ENCODE data around the gene SLC2A5. TPM values are rescaled to one million over a fixed set of nuclear protein-coding genes. Genes with fewer than 3 reads are reported as not detected.
A peak's percentile ranks its signal among the peaks of the same experiment; 100 is the strongest.

The SLC2A5 gene
- total RNA-seq, 1 donor from 2014 or later: not detected

- H3K36me3 Mint-ChIP-seq (ENCODE audit: unreplicated experiment): no peaks in the 10 kb centered on the region
- H3K9me3 Mint-ChIP-seq (ENCODE audit: unreplicated experiment): no peaks in the 10 kb centered on the region
- TF ChIP-seq CTCF (IDR thresholded peaks at IDR 0.05): no peak
- H3K4me1 Mint-ChIP-seq (ENCODE audit: unreplicated experiment): no peaks in the 10 kb centered on the region
- peaks cover 10% of the 10 kb centered on the region for H3K27me3 Mint-ChIP-seq (ENCODE audit: unreplicated experiment)
- no peak overlapping the region for H3K27ac Mint-ChIP-seq (ENCODE audit: unreplicated experiment)
- no peak overlapping the region for H3K4me3 Mint-ChIP-seq (ENCODE audit: unreplicated experiment)
- DNase-seq (ENCODE audit: extremely low spot score, unreplicated experiment): no peak
Measured at GRCh38 chr1:9013819-9014218, 55.6 kb downstream of the SLC2A5 start.

GRCh38 chr1:9010781-9011323 is 58.6 kb downstream of the SLC2A5 start:
- peaks cover 15% of the 10 kb centered on the region for H3K27me3 Mint-ChIP-seq (ENCODE audit: unreplicated experiment)
- H3K9me3 Mint-ChIP-seq (ENCODE audit: unreplicated experiment): no peaks in the 10 kb centered on the region
- TF ChIP-seq CTCF (IDR thresholded peaks at IDR 0.05): no peak
- H3K4me1 Mint-ChIP-seq (ENCODE audit: unreplicated experiment): no peaks in the 10 kb centered on the region
- no peak overlapping the region for H3K4me3 Mint-ChIP-seq (ENCODE audit: unreplicated experiment)
- no peak for DNase-seq (ENCODE audit: extremely low spot score, unreplicated experiment)
- no peaks in the 10 kb centered on the region for H3K36me3 Mint-ChIP-seq (ENCODE audit: unreplicated experiment)
- H3K27ac Mint-ChIP-seq (ENCODE audit: unreplicated experiment): no peak overlapping the region

GRCh38 chr1:9009438-9010370 is 59.7 kb downstream of the SLC2A5 start:
- Mint-ChIP-seq H3K9me3 (ENCODE audit: unreplicated experiment) (no peaks in the 10 kb centered on the region), H3K4me3 (ENCODE audit: unreplicated experiment) (no peak overlapping the region), H3K27me3 (ENCODE audit: unreplicated experiment) (peaks cover 15% of the 10 kb centered on the region), H3K4me1 (ENCODE audit: unreplicated experiment) (peaks cover 2% of the 10 kb centered on the region), H3K27ac (ENCODE audit: unreplicated experiment) (no peak overlapping the region), H3K36me3 (ENCODE audit: unreplicated experiment) (no peaks in the 10 kb centered on the region)
- peak; percentile 58 for TF ChIP-seq CTCF (IDR thresholded peaks at IDR 0.05)
- no peak for DNase-seq (ENCODE audit: extremely low spot score, unreplicated experiment)

GRCh38 chr1:9008236-9008635 is 61.2 kb downstream of the SLC2A5 start:
- H3K27me3 Mint-ChIP-seq (ENCODE audit: unreplicated experiment): peaks cover 15% of the 10 kb centered on the region
- H3K4me3 Mint-ChIP-seq (ENCODE audit: unreplicated experiment): no peak overlapping the region
- TF ChIP-seq CTCF (IDR thresholded peaks at IDR 0.05): no peak
- H3K9me3 Mint-ChIP-seq (ENCODE audit: unreplicated experiment): no peaks in the 10 kb centered on the region
- no peaks in the 10 kb centered on the region for H3K36me3 Mint-ChIP-seq (ENCODE audit: unreplicated experiment)
- peaks cover 2% of the 10 kb centered on the region for H3K4me1 Mint-ChIP-seq (ENCODE audit: unreplicated experiment)
- no peak for DNase-seq (ENCODE audit: extremely low spot score, unreplicated experiment)
- no peak overlapping the region for H3K27ac Mint-ChIP-seq (ENCODE audit: unreplicated experiment)

GRCh38 chr1:9006956-9007615 is 62.3 kb downstream of the SLC2A5 start:
- Mint-ChIP-seq H3K36me3 (ENCODE audit: unreplicated experiment) (no peaks in the 10 kb centered on the region), H3K9me3 (ENCODE audit: unreplicated experiment) (no peaks in the 10 kb centered on the region), H3K4me1 (ENCODE audit: unreplicated experiment) (peaks cover 2% of the 10 kb centered on the region), H3K27ac (ENCODE audit: unreplicated experiment) (no peak overlapping the region), H3K4me3 (ENCODE audit: unreplicated experiment) (no peak overlapping the region), H3K27me3 (ENCODE audit: unreplicated experiment) (peaks cover 15% of the 10 kb centered on the region)
- DNase-seq (ENCODE audit: extremely low spot score, unreplicated experiment): no peak
- TF ChIP-seq CTCF (IDR thresholded peaks at IDR 0.05): no peak
